GM12891 (cell line): Measurements from ENCODE around the gene TPD52L2.

Source experiments
- DNase-seq: peaks from one replicate; pipeline ENCODE4 v3.0.0; 2011; ENCODE audit warnings: low spot score; ENCODE audit not compliant: insufficient read length
- FAIRE-seq: peaks from 2 replicates; lab custom pipeline; 2011; peaks lifted over from hg19 to GRCh38; lab: Jason Lieb, UNC
- PAX5 ChIP-seq: IDR thresholded peaks from 2 replicates; pipeline ENCODE4 v1.6.1; 2011; ENCODE audit warnings: low read length, moderate library complexity, mild to moderate bottlenecking; ENCODE audit not compliant: insufficient read depth, severe bottlenecking
- POLR2A ChIP-seq: IDR thresholded peaks from 2 replicates; pipeline ENCODE4 v1.6.1; 2011; ENCODE audit warnings: low read depth, low read length, control low read depth
- POLR2AphosphoS5 ChIP-seq: IDR thresholded peaks from 2 replicates; pipeline ENCODE4 v1.6.1; 2011; ENCODE audit warnings: low read depth, low read length, control low read depth
- POU2F2 ChIP-seq: IDR thresholded peaks from 2 replicates; pipeline ENCODE4 v1.6.1; 2011; ENCODE audit warnings: low read depth, mild to moderate bottlenecking, control low read depth, low read length, moderate library complexity
- SPI1 ChIP-seq: IDR thresholded peaks from 2 replicates; pipeline ENCODE4 v1.6.1; 2011; ENCODE audit warnings: low read depth, low read length, control low read depth
- TAF1 ChIP-seq: IDR thresholded peaks from 2 replicates; pipeline ENCODE4 v1.6.1; 2011; ENCODE audit warnings: low read depth, low read length, control low read depth

TPD52L2 gene

DNA sequence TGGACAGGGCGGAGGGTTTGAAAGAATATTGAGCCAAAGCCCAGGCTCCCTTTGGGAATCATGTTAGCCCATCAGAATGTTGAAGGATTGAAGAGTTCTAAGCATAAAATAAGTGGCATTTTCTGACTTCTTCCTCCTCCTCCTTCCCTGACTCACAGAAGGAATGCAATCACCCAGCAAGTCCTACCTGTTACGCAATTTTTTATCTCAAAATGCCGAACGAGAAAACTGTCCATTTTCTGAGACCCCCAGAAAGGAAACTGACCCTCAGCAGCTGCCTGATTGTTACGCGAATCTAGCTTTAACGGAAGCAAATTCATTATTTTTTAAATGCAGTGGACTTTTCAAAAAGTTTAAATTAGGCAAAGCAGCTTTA is 25.1 kb downstream of the TPD52L2 start:
- no peak for DNase-seq
- FAIRE-seq = no peak
- no peak for TF ChIP-seq SPI1
- TF ChIP-seq POLR2A = no peak
- no peak for TF ChIP-seq TAF1
- TF ChIP-seq PAX5 = no peak
- TF ChIP-seq POLR2AphosphoS5 = no peak
- TF ChIP-seq POU2F2 = no peak

DNA sequence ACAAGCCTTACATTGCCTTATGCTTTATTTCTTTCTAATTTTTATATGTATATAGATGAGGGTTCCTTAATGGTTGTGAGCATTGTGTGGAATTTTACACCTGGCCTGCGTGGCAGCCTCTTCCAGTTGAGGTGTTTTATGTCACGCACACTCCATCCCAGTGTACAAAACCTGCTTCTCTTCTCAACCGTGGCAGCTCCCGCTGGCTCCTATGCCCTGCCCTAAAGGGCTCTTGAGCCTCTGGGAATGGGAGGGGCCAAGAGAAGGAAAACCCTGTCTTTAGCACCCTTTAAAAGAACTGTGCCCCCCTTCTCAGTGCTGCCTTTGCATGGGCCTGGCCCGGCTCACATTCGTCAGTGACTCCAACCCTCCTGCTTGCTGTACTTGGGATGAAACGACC is 25.5 kb downstream of the TPD52L2 start:
- DNase-seq (no peak), FAIRE-seq (no peak)
- TF ChIP-seq PAX5 (no peak), POLR2A (no peak), TAF1 (no peak)

DNA sequence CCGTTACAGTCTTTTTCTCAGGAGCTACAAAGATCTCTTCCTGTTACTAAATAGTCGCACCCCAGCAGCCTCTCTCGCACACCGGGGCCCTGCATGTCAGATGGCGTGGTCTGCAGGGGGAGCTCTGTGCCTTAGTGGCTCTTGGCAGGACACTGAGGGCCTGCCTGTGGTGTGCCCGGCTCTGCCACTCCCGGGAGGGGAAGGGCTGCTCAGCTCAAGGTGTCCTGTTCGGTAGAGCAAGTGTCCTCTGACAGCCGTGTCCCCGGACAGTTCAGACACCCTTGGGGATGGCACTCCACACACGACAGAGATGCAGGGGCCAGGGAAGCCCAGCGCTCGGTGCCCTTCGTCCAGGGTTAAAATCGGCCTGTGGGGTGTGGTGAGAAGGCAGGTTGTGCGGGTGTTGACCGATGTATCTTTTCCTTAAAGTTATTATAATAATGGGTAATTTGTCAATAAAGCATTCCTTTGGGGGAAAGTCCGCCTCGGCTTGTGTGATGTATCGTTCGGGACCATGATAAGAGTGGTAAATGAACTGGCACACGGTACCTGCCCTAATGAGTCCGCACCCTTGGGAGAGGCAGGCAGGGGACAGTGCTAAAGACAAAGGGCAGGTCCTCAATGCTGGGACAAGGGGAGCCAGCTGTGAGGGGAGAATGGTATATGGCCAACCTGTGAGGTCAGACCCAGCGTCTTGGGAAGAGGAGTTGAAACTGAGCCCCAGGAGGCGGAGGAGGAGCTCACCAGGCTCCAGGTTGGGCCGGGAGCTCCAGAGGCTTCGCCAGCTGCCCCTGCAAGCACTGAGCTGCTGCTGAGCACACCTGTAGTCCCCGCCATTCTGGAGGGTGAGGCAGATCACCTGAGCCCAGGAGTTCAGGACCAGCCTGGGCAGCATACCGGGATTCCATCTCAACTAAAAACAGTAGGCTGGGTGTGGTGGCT is 26.3 kb downstream of the TPD52L2 start:
- no peak for FAIRE-seq

DNA sequence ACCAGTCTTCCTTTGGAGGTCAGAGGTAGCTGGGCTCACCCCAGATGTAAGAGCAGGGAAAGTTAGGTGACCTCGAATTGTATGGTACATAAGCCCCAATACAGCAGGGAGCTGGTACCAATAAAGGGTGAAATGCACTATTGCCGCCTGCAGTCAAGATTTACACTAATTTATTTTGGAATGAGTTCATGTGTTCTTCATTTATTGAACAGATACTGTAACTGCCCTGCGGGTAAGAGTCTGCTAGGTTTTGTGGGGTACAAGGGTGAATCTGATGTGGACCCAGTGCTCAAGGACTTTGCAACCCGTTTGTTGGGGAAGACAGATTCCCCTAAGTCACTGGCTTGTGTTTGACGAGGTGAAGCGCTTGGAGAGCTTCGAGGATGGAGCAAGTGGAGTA is 27.3 kb downstream of the TPD52L2 start:
- DNase-seq (no peak), FAIRE-seq (no peak)
- TF ChIP-seq POLR2AphosphoS5 (no peak), TAF1 (no peak), POLR2A (no peak)

More for the DNA sequence above, 26.3 kb downstream of the TPD52L2 start:
- DNase-seq = no peak
- no peak for TF ChIP-seq POU2F2

DNA sequence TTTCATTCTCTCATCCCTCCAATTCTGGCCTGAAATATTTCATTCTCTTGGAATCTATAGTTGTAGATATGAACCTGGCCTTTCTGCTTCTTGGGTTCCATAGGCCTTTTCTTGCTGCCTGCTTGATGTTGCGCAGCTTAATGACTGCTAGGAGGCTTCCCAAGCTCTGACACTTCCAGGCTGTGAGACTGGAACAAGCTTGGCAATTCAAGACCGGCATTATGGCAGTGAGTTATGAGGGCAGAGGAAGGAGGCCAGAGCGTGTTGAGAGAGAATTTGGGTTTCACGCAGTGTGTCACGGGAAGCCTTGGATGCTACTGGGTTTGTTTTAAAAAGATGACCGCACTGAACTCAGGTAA is 28.9 kb downstream of the TPD52L2 start:
- FAIRE-seq (no peak), DNase-seq (no peak)
- TF ChIP-seq TAF1 = no peak

DNA sequence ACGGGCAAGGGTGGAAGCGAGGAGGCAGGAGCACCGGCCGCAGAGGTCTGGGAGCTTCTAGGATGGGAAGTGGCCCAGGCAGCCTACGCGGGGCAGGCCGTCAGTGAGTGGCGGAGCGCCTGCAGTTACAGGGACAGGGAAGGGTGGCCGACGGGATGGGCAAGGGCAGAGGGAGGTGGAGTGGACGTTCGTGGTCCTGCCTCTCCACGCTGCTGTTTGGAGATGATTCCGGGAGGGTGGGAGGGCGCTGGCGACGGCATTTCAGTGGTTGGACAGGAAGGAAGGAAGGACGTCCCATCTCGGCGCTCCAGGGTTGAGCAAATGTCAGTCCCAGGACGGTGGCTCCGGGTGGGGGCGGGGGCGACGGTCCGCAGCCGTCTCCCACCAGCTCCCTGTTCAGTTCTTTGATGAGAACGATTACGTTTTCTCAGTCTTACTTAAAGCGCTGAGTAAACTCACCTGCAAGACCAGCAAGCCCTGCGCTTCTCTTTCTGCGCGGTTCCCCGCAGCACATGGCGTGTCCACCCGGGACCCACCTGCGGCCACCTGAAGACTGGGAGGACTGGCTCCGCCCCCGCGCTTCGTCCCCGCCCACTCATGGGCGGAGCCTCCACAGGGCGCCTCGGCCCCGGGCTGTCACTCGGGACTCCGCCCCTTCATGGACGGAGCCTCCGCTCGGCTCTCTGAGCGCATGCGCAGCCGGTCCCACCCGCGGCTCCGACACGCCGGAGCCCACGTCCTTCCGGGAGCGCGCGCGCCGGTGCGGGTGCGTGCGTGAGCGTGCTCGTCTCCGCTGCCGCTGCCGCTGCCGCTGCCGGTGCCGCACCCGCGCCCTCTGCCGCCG is 29.5 kb downstream of the TPD52L2 start, which contains the start of gene DNAJC5:
DNAJC5 (plus strand) TSS at position 769 of the 844 bp plus-strand sequence. CDS start 33,220 bp downstream, outside the sequence.
- no peak for TF ChIP-seq PAX5
- FAIRE-seq (peak; percentile 97), DNase-seq (peak; percentile 100)

DNA sequence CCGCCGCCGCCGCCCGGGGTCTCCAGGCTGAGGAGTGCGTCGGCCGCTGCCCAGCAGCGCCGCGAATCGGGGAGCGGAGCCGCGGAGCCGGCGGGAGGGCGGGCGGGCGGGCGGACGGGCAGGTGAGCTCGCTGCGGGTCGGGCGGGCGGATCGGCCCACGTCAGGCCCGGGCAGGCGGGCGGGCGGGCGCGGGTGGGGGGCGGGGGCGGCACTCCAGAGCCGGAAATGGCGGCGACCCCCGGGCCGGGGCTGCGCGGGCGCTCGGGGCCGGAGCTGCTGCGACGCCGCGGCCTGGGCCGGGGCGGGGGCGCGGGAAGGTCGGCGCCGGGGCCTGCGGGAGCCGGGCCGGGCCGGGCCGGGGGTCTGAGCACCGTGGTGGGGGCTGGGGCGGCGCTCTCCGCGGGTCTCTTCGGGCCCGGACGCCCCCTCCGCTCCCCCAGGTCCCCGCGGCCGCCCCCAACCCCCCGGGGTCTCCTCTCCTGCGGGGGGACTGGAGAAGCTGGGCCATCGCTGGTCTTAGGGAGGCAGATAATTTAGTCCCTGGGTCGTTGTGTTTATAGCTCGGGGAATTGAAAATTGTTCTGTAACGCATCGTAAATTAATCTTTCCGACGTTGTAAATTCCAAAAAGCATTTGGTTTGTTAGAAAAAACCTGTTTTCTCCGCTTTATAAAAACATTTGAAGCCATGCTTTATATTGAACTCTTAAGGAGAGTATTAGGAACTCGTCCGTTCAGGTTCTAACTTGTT is 30.3 kb downstream of the TPD52L2 start:
- FAIRE-seq (no peak), DNase-seq (no peak)
- no peak for TF ChIP-seq PAX5
- no peak for TF ChIP-seq POLR2AphosphoS5
- no peak for TF ChIP-seq SPI1
- TF ChIP-seq POU2F2 = no peak
- no peak for TF ChIP-seq TAF1
- no peak for TF ChIP-seq POLR2A

DNA sequence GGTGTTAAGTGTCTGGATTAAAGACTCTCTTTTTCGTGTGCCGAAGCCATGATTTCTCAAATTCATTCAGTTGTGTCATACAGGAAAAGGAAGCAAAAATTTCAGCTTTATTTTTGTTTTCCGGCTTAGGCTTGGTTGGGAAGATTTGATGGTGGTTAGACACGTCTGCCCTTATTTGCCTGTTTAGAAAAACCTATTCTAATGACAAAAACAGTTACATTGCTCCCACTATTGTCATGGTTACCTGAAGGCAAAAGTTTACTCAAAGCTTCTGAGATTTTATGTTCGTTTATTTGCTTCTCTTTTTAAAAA is 30.8 kb downstream of the TPD52L2 start:
- FAIRE-seq (no peak), DNase-seq (no peak)
- TF ChIP-seq POU2F2 (no peak), POLR2A (no peak), PAX5 (no peak), TAF1 (no peak), SPI1 (no peak), POLR2AphosphoS5 (no peak)

DNA sequence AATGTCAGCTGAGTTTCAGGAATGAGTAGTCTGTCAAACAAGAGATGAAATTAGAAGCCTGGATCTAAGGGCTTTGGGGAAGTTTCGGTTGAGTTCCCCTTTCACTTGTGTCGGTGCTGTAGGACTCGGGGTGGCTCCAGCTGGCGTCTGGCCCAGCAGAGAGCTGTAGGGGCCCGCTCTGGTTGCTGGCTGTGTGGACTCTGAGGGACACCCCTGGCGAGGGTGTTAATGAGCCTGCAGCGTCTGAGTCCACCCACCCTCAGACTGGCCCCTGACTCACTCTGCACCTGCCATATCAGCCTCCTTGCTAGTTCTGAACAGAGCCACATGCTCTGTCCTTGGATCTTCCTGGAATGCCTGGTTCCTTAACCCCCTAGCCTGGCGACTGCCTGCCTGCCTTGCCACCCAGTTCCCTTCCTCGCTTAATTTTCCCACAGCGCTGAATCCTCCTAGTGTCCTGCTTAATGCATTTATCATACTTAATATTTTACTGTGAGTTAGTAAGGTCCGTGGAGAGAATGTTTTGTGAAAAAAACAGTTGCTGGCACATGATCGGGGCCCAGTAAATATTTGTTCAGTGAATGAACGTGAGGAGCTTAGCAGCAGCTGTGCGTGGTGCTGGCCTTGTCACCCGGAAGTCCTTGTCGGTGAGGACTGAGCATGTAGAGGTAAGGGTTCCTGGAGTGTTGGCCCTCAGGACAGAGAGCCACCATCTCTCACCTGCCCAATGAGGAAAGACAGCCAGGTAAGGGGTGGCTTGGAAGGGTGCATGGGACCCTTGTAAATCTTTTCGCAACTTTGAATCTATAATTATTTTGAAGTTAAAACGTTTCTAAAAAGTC is 31.4 kb downstream of the TPD52L2 start:
- DNase-seq = no peak
- FAIRE-seq = peak; percentile 74

More for the DNA sequence above, 31.4 kb downstream of the TPD52L2 start:
- TF ChIP-seq POLR2A = no peak
- TF ChIP-seq SPI1 = peak; percentile 68
